ENCODE results near the gene MT3. TPM values are rescaled to one million over a fixed set of nuclear protein-coding genes. Genes with fewer than 3 reads are reported as not detected.
"Not testable (repeated sequence)": the region's sequence is repeated elsewhere in the genome, so short reads cannot be mapped to it uniquely, and the experiment has no call there.

Gene MT3
- total and polyA plus RNA-seq, 2 experiments from 2014 or later, result not detected

GRCh38 chr16:56616608-56617211 is 27.4 kb downstream of the MT3 start:
- Histone ChIP-seq H3K4me2 (ENCODE audit: unreplicated experiment) (peak overlapping the region; percentile 93), H3K9me3 (ENCODE audit: low read depth) (no peaks in the 10 kb centered on the region), H3K4me3 (peak overlapping the region; percentile 68), H3K36me3 (ENCODE audit: low read depth) (no peaks in the 10 kb centered on the region), H3K9ac (peak overlapping the region; percentile 65), H3K27me3 (replicated peaks; ENCODE audit: insufficient read depth) (no peaks in the 10 kb centered on the region), H3K27ac (no peak overlapping the region; the same call in 1 of the 2 replicates), H2AFZ (peak overlapping the region; percentile 97), H3F3A (ENCODE audit: insufficient read depth) (peaks cover 34% of the 10 kb centered on the region), H3K4me1 (ENCODE audit: insufficient read depth) (peaks cover 45% of the 10 kb centered on the region), H3K9me2 (ENCODE audit: insufficient read depth) (no peaks in the 10 kb centered on the region), H4K20me1 (ENCODE audit: insufficient read depth) (no peaks in the 10 kb centered on the region), H3K79me2 (ENCODE audit: insufficient read depth) (no peaks in the 10 kb centered on the region)
- WGBS, 2 experiments (ENCODE audit: low coverage in 1 of 2, low lambda C conversion rate in 2 of 2, missing lambda C conversion rate in 2 of 2), result 56 to 62% methylated on average over 22 to 23 of the region's 23 CpGs
- no peak for DNase-seq
- in situ Hi-C loops (cut with MboI), result no loop called here
- no peak for TF ChIP-seq EZH2phosphoT487 (IDR thresholded peaks at IDR 0.05; ENCODE audit: insufficient read depth, low read depth)
- no peak for TF ChIP-seq EZH2 (IDR thresholded peaks at IDR 0.05; ENCODE audit: insufficient read depth, poor library complexity, severe bottlenecking)

- no peak for TF ChIP-seq EZH2phosphoT487 (IDR thresholded peaks at IDR 0.05; ENCODE audit: insufficient read depth, low read depth)
- TF ChIP-seq EZH2 (IDR thresholded peaks at IDR 0.05; ENCODE audit: insufficient read depth, poor library complexity, severe bottlenecking), result no peak
- Histone ChIP-seq H3K4me2 (ENCODE audit: unreplicated experiment) (peak overlapping the region; percentile 93), H4K20me1 (ENCODE audit: insufficient read depth) (no peaks in the 10 kb centered on the region), H3K79me2 (ENCODE audit: insufficient read depth) (no peaks in the 10 kb centered on the region), H3K9me2 (ENCODE audit: insufficient read depth) (no peaks in the 10 kb centered on the region), H3K4me1 (ENCODE audit: insufficient read depth) (peaks cover 37% of the 10 kb centered on the region), H3F3A (ENCODE audit: insufficient read depth) (peaks cover 29% of the 10 kb centered on the region), H3K4me3 (peak overlapping the region; percentile 68), H3K9me3 (ENCODE audit: low read depth) (no peaks in the 10 kb centered on the region), H3K27ac (peak overlapping the region; percentile 33; the same call in 1 of the 2 replicates), H2AFZ (peak overlapping the region; percentile 97), H3K9ac (peak overlapping the region; percentile 65), H3K36me3 (ENCODE audit: low read depth) (no peaks in the 10 kb centered on the region), H3K27me3 (replicated peaks; ENCODE audit: insufficient read depth) (no peaks in the 10 kb centered on the region)
- DNase-seq, result peak; percentile 88
- in situ Hi-C loops (cut with MboI), result no loop called here
- WGBS, 2 experiments (ENCODE audit: low coverage in 1 of 2, low lambda C conversion rate in 2 of 2, missing lambda C conversion rate in 2 of 2), result 3 to 4% methylated on average over 36 to 40 of the region's 41 CpGs
Observed at GRCh38 chr16:56617212-56618085, 28.1 kb downstream of the MT3 start.

GRCh38 chr16:56618138-56618537 is 28.8 kb downstream of the MT3 start:
- TF ChIP-seq EZH2phosphoT487 (IDR thresholded peaks at IDR 0.05; ENCODE audit: insufficient read depth, low read depth), result no peak
- no peak for TF ChIP-seq EZH2 (IDR thresholded peaks at IDR 0.05; ENCODE audit: insufficient read depth, poor library complexity, severe bottlenecking)
- no peak overlapping the region for H3K4me2 ChIP-seq (ENCODE audit: unreplicated experiment)
- no peaks in the 10 kb centered on the region for H3K27me3 ChIP-seq (replicated peaks; ENCODE audit: insufficient read depth)

GRCh38 chr16:56620339-56620897 is 31.1 kb downstream of the MT3 start:
- no peaks in the 10 kb centered on the region for H3K9me3 ChIP-seq (ENCODE audit: low read depth)
- in situ Hi-C loops (cut with MboI), result no loop called here
- H3K27me3 ChIP-seq (replicated peaks; ENCODE audit: insufficient read depth), result no peaks in the 10 kb centered on the region
- H3K27ac ChIP-seq, result no peak overlapping the region
- no peak for DNase-seq
- H3K9ac ChIP-seq, result no peak overlapping the region
- H3K9me2 ChIP-seq (ENCODE audit: insufficient read depth), result no peaks in the 10 kb centered on the region
- 0 out of 2 replicates have a peak, but pooled peaks cover 2% of the 10 kb centered on the region for H3F3A ChIP-seq (ENCODE audit: insufficient read depth)
- no peak overlapping the region for H3K4me3 ChIP-seq
- no peaks in the 10 kb centered on the region for H3K79me2 ChIP-seq (ENCODE audit: insufficient read depth)
- H3K4me1 ChIP-seq (ENCODE audit: insufficient read depth), result peaks cover 8% of the 10 kb centered on the region
- WGBS, 2 experiments (ENCODE audit: low coverage in 1 of 2, low lambda C conversion rate in 2 of 2, missing lambda C conversion rate in 2 of 2), result 81 to 95% methylated on average over 7 to 8 of the region's 8 CpGs
- no peaks in the 10 kb centered on the region for H4K20me1 ChIP-seq (ENCODE audit: insufficient read depth)
- H3K36me3 ChIP-seq (ENCODE audit: low read depth), result no peaks in the 10 kb centered on the region
- no peak overlapping the region for H3K4me2 ChIP-seq (ENCODE audit: unreplicated experiment)
- TF ChIP-seq EZH2 (IDR thresholded peaks at IDR 0.05; ENCODE audit: insufficient read depth, poor library complexity, severe bottlenecking) (no peak), EZH2phosphoT487 (IDR thresholded peaks at IDR 0.05; ENCODE audit: insufficient read depth, low read depth) (no peak)
- H2AFZ ChIP-seq, result no peak overlapping the region

More at GRCh38 chr16:56618138-56618537, 28.8 kb downstream of the MT3 start:
- no peaks in the 10 kb centered on the region for H3K36me3 ChIP-seq (ENCODE audit: low read depth)
- peaks cover 30% of the 10 kb centered on the region for H3K4me1 ChIP-seq (ENCODE audit: insufficient read depth)
- WGBS, 2 experiments (ENCODE audit: low coverage in 1 of 2, low lambda C conversion rate in 2 of 2, missing lambda C conversion rate in 2 of 2), result 81% methylated on average over 6 of the region's 6 CpGs
- DNase-seq, result no peak
- in situ Hi-C loops (cut with MboI), result no loop called here
- H4K20me1 ChIP-seq (ENCODE audit: insufficient read depth), result no peaks in the 10 kb centered on the region
- no peaks in the 10 kb centered on the region for H3K79me2 ChIP-seq (ENCODE audit: insufficient read depth)
- H3K9me3 ChIP-seq (ENCODE audit: low read depth), result no peaks in the 10 kb centered on the region
- no peak overlapping the region for H2AFZ ChIP-seq
- H3K4me3 ChIP-seq, result no peak overlapping the region
- H3K27ac ChIP-seq, result no peak overlapping the region
- no peak overlapping the region for H3K9ac ChIP-seq
- H3K9me2 ChIP-seq (ENCODE audit: insufficient read depth), result no peaks in the 10 kb centered on the region
- H3F3A ChIP-seq (ENCODE audit: insufficient read depth), result peaks cover 25% of the 10 kb centered on the region

GRCh38 chr16:56621665-56622445 is 32.5 kb downstream of the MT3 start:
- peaks cover 12% of the 10 kb centered on the region for H3F3A ChIP-seq (ENCODE audit: insufficient read depth)
- H3K9me2 ChIP-seq (ENCODE audit: insufficient read depth); H3K4me1 ChIP-seq (ENCODE audit: insufficient read depth); H3K27ac ChIP-seq; in situ Hi-C loops (cut with MboI); H2AFZ ChIP-seq; H3K9me3 ChIP-seq (ENCODE audit: low read depth); H3K9ac ChIP-seq; H3K4me2 ChIP-seq (ENCODE audit: unreplicated experiment); H3K4me3 ChIP-seq; H4K20me1 ChIP-seq (ENCODE audit: insufficient read depth); H3K36me3 ChIP-seq (ENCODE audit: low read depth); DNase-seq; H3K27me3 ChIP-seq (replicated peaks; ENCODE audit: insufficient read depth): not testable (repeated sequence)
- WGBS, 2 experiments (ENCODE audit: low coverage in 1 of 2, low lambda C conversion rate in 2 of 2, missing lambda C conversion rate in 2 of 2), result 85 to 87% methylated on average over 4 of the region's 4 CpGs
- H3K79me2 ChIP-seq (ENCODE audit: insufficient read depth), result peaks cover 11% of the 10 kb centered on the region

GRCh38 chr16:56623184-56623583 is 33.9 kb downstream of the MT3 start:
- H3K9me2 ChIP-seq (ENCODE audit: insufficient read depth); H3K9me3 ChIP-seq (ENCODE audit: low read depth); H3K36me3 ChIP-seq (ENCODE audit: low read depth); DNase-seq; H2AFZ ChIP-seq; H3K4me3 ChIP-seq; H3K27me3 ChIP-seq (replicated peaks; ENCODE audit: insufficient read depth); in situ Hi-C loops (cut with MboI); H3K9ac ChIP-seq; H4K20me1 ChIP-seq (ENCODE audit: insufficient read depth); H3K4me2 ChIP-seq (ENCODE audit: unreplicated experiment); H3K27ac ChIP-seq; H3K4me1 ChIP-seq (ENCODE audit: insufficient read depth): not testable (repeated sequence)
- WGBS, 2 experiments (ENCODE audit: low coverage in 1 of 2, low lambda C conversion rate in 2 of 2, missing lambda C conversion rate in 2 of 2), result 91 to 95% methylated on average over 5 of the region's 5 CpGs
- peaks cover 11% of the 10 kb centered on the region for H3K79me2 ChIP-seq (ENCODE audit: insufficient read depth)
- peaks cover 21% of the 10 kb centered on the region for H3F3A ChIP-seq (ENCODE audit: insufficient read depth)

Measured in GM23248 (cell line).